CD4-positive, alpha-beta T cell (primary cell): ENCODE measurements around the gene POU4F3. TPM values are rescaled to one million over a fixed set of nuclear protein-coding genes. Genes with fewer than 3 reads are reported as not detected.

Experiments used
- ATAC-seq: fragments of 200-7000 bp; cut with Tn5 transposase; one replicate; pipeline ENCODE4 v1.10.0; 2022; ENCODE audit warnings: mild to moderate bottlenecking; ENCODE audit not compliant: poor library complexity
- CTCF ChIA-PET: fragments of 350-600 bp; sonication (Branson Sonifier 250); formaldehyde crosslinking; loops from one replicate; lab custom pipeline; 2021; ENCODE audit warnings: antibody characterized with exemption, inconsistent platforms; lab: Charles Lee
- POLR2A ChIA-PET: fragments of 350-600 bp; sonication (Branson Sonifier 250); formaldehyde crosslinking; loops from one replicate; lab custom pipeline; 2021; ENCODE audit warnings: antibody characterized with exemption, inconsistent platforms; lab: Charles Lee
- DNase-seq, 14 experiments: peaks; one replicate each; pipeline ENCODE4 v3.0.0-alpha.2; 2013 to 2020; ENCODE audit warnings: mixed read lengths in 2 of 14
- H3K27ac ChIP-seq, 2 donors: one replicate each; pipeline versions ENCODE4 v1.5.1 to v1.7.0; 2013; ENCODE audit warnings: low read length in 2 of 2, low read depth in 1 of 2, mild to moderate bottlenecking in 1 of 2
- H3K27me3 ChIP-seq, 2 experiments: 1 replicate in 1 of 2; 2 replicates in 1 of 2; pipeline versions ENCODE4 v1.6.1 to v1.7.0; 2013; ENCODE audit warnings: low read length in 2 of 2, control low read depth in 1 of 2, mild to moderate bottlenecking in 1 of 2, moderate library complexity in 1 of 2; ENCODE audit not compliant: insufficient read depth in 2 of 2, control insufficient read depth in 1 of 2
- H3K36me3 ChIP-seq: one replicate; pipeline ENCODE4 v1.6.1; 2013; ENCODE audit warnings: low read length, control low read depth; ENCODE audit not compliant: insufficient read depth
- H3K4me1 ChIP-seq: one replicate; pipeline ENCODE4 v1.6.1; 2013; ENCODE audit warnings: low read length, control low read depth; ENCODE audit not compliant: insufficient read depth
- H3K4me3 ChIP-seq: one replicate; pipeline ENCODE4 v1.5.1; 2013; ENCODE audit warnings: mild to moderate bottlenecking, low read length, moderate library complexity
- H3K9me3 ChIP-seq, 2 experiments: 1 replicate in 1 of 2; 2 replicates in 1 of 2; pipeline versions ENCODE4 v1.6.1 to v1.7.0; 2013; ENCODE audit warnings: low read length in 2 of 2, mild to moderate bottlenecking in 2 of 2, control low read depth in 1 of 2, moderate library complexity in 1 of 2; ENCODE audit not compliant: control insufficient read depth in 1 of 2, insufficient read depth in 1 of 2
- H3K27ac Mint-ChIP-seq: one replicate; pipeline ENCODE4 v1.8.0; 2020; ENCODE audit warnings: mixed read lengths
- H3K27me3 Mint-ChIP-seq: one replicate; pipeline ENCODE4 v1.8.0; 2021; ENCODE audit warnings: mixed read lengths
- H3K36me3 Mint-ChIP-seq: one replicate; pipeline ENCODE4 v1.8.0; 2021; ENCODE audit warnings: low read depth, mixed read lengths
- H3K4me1 Mint-ChIP-seq: one replicate; pipeline ENCODE4 v1.8.0; 2021; ENCODE audit warnings: low read depth, mixed read lengths
- H3K4me3 Mint-ChIP-seq: one replicate; pipeline ENCODE4 v1.8.0; 2020; ENCODE audit warnings: mild to moderate bottlenecking, mixed read lengths
- H3K9me3 Mint-ChIP-seq: one replicate; pipeline ENCODE4 v1.8.0; 2020; ENCODE audit warnings: mixed read lengths
- CTCF ChIP-seq: fragments of 200-600 bp; IDR thresholded peaks from one replicate; pipeline ENCODE4 v1.8.0; 2022; ENCODE audit warnings: antibody characterized with exemption, mild to moderate bottlenecking
- intact Hi-C, 2 experiments: fragments of 100-400 bp; cut with DNase I in 1 of 2; cut with micrococcal nuclease in 1 of 2; formaldehyde crosslinking; loops; one replicate each; pipeline versions ENCODE4 v1.15.1 to v1.9.0; 2023 to 2025; cut with DNase I, micrococcal nuclease
- total RNA-seq, 174 experiments: library from RNA in 2 of 174; stranded (reverse) in 2 of 174; gene quantifications; one replicate each; pipeline ENCODE4 v1.2.3 and lab custom pipeline; 2021 to 2026

The POU4F3 gene
- total RNA-seq, 2 experiments from 2014 or later, result 0.17 to 0.22 TPM

- ATAC-seq (no peak), DNase-seq (no peak)
- CTCF ChIA-PET, result no interaction called here
- Mint-ChIP-seq H3K36me3 (no peaks in the 10 kb centered on the region), H3K9me3 (no peaks in the 10 kb centered on the region), H3K27me3 (peaks cover 13% of the 10 kb centered on the region), H3K4me1 (no peaks in the 10 kb centered on the region), H3K4me3 (no peak overlapping the region), H3K27ac (no peak overlapping the region)
- H3K9me3 ChIP-seq, result peaks cover 0 to 2% of the 10 kb centered on the region in 2 experiments
- H3K36me3 ChIP-seq, result no peaks in the 10 kb centered on the region
- no peaks in the 10 kb centered on the region for H3K4me1 ChIP-seq
- H3K27ac ChIP-seq, result no peak overlapping the region
- H3K4me3 ChIP-seq, result no peak overlapping the region
- H3K27me3 ChIP-seq, result peaks cover 0 to 2% of the 10 kb centered on the region in 2 experiments
- intact Hi-C loops, result no loop called here
- POLR2A ChIA-PET, result no interaction called here
- TF ChIP-seq CTCF, result no peak
Observed at GRCh38 chr5:146321571-146321970, 17.1 kb upstream of the POU4F3 start.

DNA sequence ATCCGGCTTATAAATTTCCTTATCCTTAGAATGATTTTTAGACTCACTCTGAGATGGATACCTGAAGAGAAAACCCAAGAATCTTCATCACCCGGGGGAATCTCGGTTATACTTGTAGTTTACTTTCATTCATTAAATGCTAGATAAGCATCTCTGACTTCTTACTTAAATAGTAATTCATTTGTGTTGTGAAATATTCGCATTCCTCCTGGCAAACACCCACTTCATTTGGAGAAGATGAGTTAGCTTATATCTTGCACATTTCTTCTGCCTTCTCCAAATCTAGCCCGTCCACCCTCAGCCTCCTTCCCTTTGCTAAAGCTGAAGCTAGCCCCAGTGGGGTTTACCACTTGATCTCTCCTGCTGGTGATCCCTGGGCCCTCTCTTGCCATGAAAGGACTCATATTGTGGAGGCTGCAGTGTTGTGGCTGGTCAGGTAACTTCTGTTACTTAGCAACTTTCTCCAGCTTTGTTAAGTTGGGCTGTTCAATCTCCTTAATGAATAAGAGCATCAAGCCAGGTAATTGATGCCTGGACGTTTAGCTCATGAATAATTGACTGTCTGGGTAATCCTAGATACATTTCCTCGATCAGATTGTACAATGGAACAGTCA, 11.3 kb upstream of the POU4F3 start:
- H3K36me3 Mint-ChIP-seq, result no peaks in the 10 kb centered on the region
- intact Hi-C loops, result no loop called here
- no peaks in the 10 kb centered on the region for H3K4me1 Mint-ChIP-seq
- Histone ChIP-seq H3K36me3 (no peaks in the 10 kb centered on the region), H3K27ac (no peak overlapping the region), H3K4me3 (no peak overlapping the region), H3K9me3 (peaks cover 0 to 8% of the 10 kb centered on the region in 2 experiments), H3K4me1 (no peaks in the 10 kb centered on the region), H3K27me3 (peaks cover 12 to 17% of the 10 kb centered on the region in 2 experiments)
- no peak for DNase-seq
- no peaks in the 10 kb centered on the region for H3K9me3 Mint-ChIP-seq
- H3K27me3 Mint-ChIP-seq, result peaks cover 48% of the 10 kb centered on the region
- no peak for ATAC-seq
- H3K27ac Mint-ChIP-seq, result no peak overlapping the region
- POLR2A ChIA-PET, result no interaction called here
- TF ChIP-seq CTCF, result no peak
- H3K4me3 Mint-ChIP-seq, result no peak overlapping the region
- CTCF ChIA-PET, result no interaction called here

GRCh38 chr5:146327989-146328388, 10.7 kb upstream of the POU4F3 start:
- intact Hi-C loops, result no loop called here
- H3K27me3 ChIP-seq, result peaks cover 19 to 22% of the 10 kb centered on the region in 2 experiments
- H3K4me1 ChIP-seq, result no peaks in the 10 kb centered on the region
- Mint-ChIP-seq H3K4me1 (no peaks in the 10 kb centered on the region), H3K4me3 (no peak overlapping the region), H3K36me3 (no peaks in the 10 kb centered on the region), H3K27me3 (peaks cover 54% of the 10 kb centered on the region), H3K9me3 (no peaks in the 10 kb centered on the region), H3K27ac (no peak overlapping the region)
- DNase-seq (no peak), ATAC-seq (no peak)
- ChIA-PET POLR2A (no interaction called here), CTCF (no interaction called here)
- H3K36me3 ChIP-seq, result no peaks in the 10 kb centered on the region
- TF ChIP-seq CTCF, result no peak
- peaks cover 0 to 8% of the 10 kb centered on the region in 2 experiments for H3K9me3 ChIP-seq
- no peak overlapping the region for H3K27ac ChIP-seq
- H3K4me3 ChIP-seq, result no peak overlapping the region
